Colonic mucosa (tissue), 4 donors: Measurements from ENCODE around the gene DCLK1. TPM values are rescaled to one million over a fixed set of nuclear protein-coding genes. Genes with fewer than 3 reads are reported as not detected.

Experiments used
- DNase-seq: peaks from one replicate; pipeline ENCODE4 v3.0.0-alpha.2; 2020
- H3K27ac ChIP-seq: fragments of 200-600 bp; one replicate; pipeline ENCODE4 v1.8.0; 2021
- H3K27me3 ChIP-seq: fragments of 200-600 bp; one replicate; pipeline ENCODE4 v1.8.0; 2021
- H3K36me3 ChIP-seq: fragments of 200-600 bp; one replicate; pipeline ENCODE4 v1.8.0; 2021
- H3K4me1 ChIP-seq: fragments of 200-600 bp; one replicate; pipeline ENCODE4 v1.8.0; 2021; ENCODE audit warnings: mild to moderate bottlenecking
- H3K4me3 ChIP-seq: fragments of 200-600 bp; one replicate; pipeline ENCODE4 v1.8.0; 2021
- H3K9ac ChIP-seq, 2 donors: one replicate each; pipeline ENCODE4 v1.7.0; 2013; ENCODE audit warnings: control low read depth in 2 of 2, low read depth in 2 of 2, low read length in 2 of 2
- H3K9me3 ChIP-seq: fragments of 200-600 bp; one replicate; pipeline ENCODE4 v1.8.0; 2021
- intact Hi-C: fragments of 100-400 bp; cut with DNase I; formaldehyde crosslinking; loops from one replicate; pipeline ENCODE4 v1.14.1; 2022
- total RNA-seq, 2 donors: library from RNA; stranded (reverse); fragmentation: NEBNext Ultra II Directional in 1 of 2; extraction: Animal tissue kit (Norgen Biotek cat#: 25700) in 1 of 2; gene quantifications; one replicate each; pipeline ENCODE4 v1.2.1, GENCODE V29; 2021
- TF ChIP-seq, protein P1 (sequence below): fragments of 200-600 bp; IDR thresholded peaks from one replicate; pipeline ENCODE4 v1.8.0; 2022; ENCODE audit warnings: antibody characterized with exemption, mild to moderate bottlenecking
- donor health status: healthy.
- donor health status: DM: no; HTN: no; CAD: no.
- donor health status: DM: no; HTN: no; CAD: no.

The DCLK1 gene
- total RNA-seq, 2 donors from 2014 or later = 1.5 to 5.0 TPM

DNA sequence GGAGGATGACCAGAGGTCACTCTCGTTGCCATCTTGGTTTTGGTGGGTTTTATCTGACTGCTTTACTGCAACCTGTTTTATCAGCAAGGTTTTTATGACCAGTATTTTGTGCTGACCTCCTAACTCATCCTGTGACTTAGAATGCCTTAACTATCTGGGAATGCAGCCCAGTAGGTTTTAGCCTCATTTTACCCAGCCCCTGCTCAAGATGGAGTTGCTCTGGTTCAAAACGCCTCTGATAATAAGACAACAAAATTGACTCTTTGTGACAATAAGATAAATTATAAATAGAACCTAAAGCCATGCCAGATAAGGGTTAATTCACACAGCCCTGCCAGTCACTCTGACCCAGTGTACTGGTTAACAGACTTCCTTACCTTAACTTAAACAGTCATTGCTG, 387.0 kb downstream of the DCLK1 start:
- Histone ChIP-seq H3K4me3 (no peak overlapping the region), H3K9me3 (no peaks in the 10 kb centered on the region), H3K27me3 (no peaks in the 10 kb centered on the region), H3K9ac (no peak overlapping the region), H3K4me1 (no peaks in the 10 kb centered on the region), H3K36me3 (no peaks in the 10 kb centered on the region), H3K27ac (no peak overlapping the region)
- TF ChIP-seq, protein P1, sequence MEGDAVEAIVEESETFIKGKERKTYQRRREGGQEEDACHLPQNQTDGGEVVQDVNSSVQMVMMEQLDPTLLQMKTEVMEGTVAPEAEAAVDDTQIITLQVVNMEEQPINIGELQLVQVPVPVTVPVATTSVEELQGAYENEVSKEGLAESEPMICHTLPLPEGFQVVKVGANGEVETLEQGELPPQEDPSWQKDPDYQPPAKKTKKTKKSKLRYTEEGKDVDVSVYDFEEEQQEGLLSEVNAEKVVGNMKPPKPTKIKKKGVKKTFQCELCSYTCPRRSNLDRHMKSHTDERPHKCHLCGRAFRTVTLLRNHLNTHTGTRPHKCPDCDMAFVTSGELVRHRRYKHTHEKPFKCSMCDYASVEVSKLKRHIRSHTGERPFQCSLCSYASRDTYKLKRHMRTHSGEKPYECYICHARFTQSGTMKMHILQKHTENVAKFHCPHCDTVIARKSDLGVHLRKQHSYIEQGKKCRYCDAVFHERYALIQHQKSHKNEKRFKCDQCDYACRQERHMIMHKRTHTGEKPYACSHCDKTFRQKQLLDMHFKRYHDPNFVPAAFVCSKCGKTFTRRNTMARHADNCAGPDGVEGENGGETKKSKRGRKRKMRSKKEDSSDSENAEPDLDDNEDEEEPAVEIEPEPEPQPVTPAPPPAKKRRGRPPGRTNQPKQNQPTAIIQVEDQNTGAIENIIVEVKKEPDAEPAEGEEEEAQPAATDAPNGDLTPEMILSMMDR = no peak
- no peak for DNase-seq
- intact Hi-C loops = no loop called here

DNA sequence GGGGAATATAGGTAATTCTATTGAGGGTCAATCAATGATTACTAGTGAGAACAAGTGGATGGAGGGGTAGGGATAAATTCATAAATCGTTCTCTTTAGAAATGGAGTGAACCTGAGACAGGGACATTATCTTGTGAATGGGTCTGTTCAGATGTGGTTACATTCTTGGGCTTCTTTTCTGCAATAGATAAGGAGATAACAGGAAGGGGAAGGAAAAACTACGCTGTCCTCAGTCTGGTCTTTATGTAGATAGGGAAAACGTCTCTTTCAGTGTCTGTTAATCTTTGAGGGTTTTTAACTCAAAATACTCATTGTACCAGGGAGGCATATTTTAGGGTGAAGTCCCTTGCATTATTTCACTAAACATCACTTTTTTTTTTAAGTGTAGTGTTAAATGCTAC, 388.0 kb downstream of the DCLK1 start:
- no peak overlapping the region for H3K4me3 ChIP-seq
- DNase-seq = no peak
- no peak overlapping the region for H3K27ac ChIP-seq
- H3K9ac ChIP-seq = no peak overlapping the region
- intact Hi-C loops = no loop called here
- no peaks in the 10 kb centered on the region for H3K9me3 ChIP-seq
- no peaks in the 10 kb centered on the region for H3K36me3 ChIP-seq
- H3K27me3 ChIP-seq = no peaks in the 10 kb centered on the region
- H3K4me1 ChIP-seq = no peaks in the 10 kb centered on the region
- TF ChIP-seq, protein P1 = no peak

DNA sequence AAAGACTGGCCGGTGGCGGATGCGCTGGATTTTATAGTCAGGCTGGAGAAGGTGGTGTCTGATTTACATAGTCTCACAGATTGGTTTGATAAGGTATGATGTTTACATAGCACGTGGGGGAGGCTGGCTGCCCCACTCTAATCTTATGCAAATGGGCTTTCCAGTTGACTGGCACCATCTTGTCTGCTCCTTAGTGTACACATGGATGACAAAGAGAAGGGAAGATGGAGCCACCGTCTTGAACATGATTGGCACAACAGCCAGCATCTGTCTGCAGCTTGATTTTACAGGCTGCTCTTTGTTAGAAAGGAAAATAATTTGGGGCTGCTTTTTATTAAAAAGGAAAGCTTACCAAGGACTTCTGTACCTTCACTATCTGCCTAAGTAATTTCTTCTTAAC, 389.5 kb downstream of the DCLK1 start:
- intact Hi-C loops = no loop called here
- TF ChIP-seq, protein P1 = no peak
- H3K27ac ChIP-seq = no peak overlapping the region
- DNase-seq = no peak
- no peaks in the 10 kb centered on the region for H3K9me3 ChIP-seq
- no peaks in the 10 kb centered on the region for H3K36me3 ChIP-seq
- H3K4me3 ChIP-seq = no peak overlapping the region
- H3K9ac ChIP-seq = no peak overlapping the region
- no peaks in the 10 kb centered on the region for H3K27me3 ChIP-seq
- H3K4me1 ChIP-seq = no peaks in the 10 kb centered on the region

DNA sequence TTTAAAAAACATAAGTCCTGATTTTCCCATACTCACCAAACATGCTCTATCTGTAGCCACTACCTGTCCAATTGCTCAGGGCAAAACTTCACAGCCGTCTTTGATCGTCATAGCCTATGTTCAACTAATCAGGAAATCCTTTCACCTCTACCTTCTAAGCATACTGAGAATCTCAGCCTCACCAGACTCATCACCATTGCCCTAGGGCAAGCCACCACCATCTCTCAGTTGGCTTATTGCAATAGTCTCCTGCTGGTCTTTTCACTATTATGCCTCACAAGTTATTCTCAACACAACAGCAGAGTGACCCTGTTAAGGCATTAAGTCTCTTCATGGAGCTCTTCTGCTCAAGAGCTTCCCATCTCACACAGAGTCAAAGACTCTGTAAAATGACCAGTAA, 394.3 kb downstream of the DCLK1 start:
- H3K36me3 ChIP-seq = no peaks in the 10 kb centered on the region
- intact Hi-C loops = no loop called here
- H3K27me3 ChIP-seq = no peaks in the 10 kb centered on the region
- TF ChIP-seq, protein P1 = no peak
- no peaks in the 10 kb centered on the region for H3K4me1 ChIP-seq
- H3K27ac ChIP-seq = no peak overlapping the region
- H3K9ac ChIP-seq = no peak overlapping the region
- DNase-seq = no peak
- no peak overlapping the region for H3K4me3 ChIP-seq
- no peaks in the 10 kb centered on the region for H3K9me3 ChIP-seq

DNA sequence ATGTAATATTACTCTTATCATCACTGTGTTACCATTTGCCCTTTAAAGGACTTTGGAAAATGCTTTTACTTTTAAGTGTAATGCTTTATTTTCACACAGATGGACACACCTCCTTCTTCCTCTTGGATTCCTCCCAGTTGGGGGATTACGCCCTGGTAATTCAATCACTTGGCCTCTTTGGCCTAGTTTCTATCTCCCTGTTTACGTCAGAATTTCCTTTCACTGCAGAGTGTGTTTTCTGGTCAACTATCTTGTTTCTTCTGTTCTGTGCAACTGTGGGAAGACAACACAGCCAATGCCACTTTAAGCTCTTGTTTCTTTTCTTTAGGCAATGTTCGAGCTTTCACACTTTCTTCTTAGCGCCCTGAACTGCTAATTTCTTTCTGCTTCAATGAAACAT, 397.4 kb downstream of the DCLK1 start:
- H3K36me3 ChIP-seq = no peaks in the 10 kb centered on the region
- no peak for DNase-seq
- H3K4me3 ChIP-seq = no peak overlapping the region
- H3K27me3 ChIP-seq = no peaks in the 10 kb centered on the region
- TF ChIP-seq, protein P1 = no peak
- H3K4me1 ChIP-seq = no peaks in the 10 kb centered on the region
- intact Hi-C loops = no loop called here
- no peak overlapping the region for H3K27ac ChIP-seq
- H3K9me3 ChIP-seq = no peaks in the 10 kb centered on the region
- H3K9ac ChIP-seq = no peak overlapping the region

DNA sequence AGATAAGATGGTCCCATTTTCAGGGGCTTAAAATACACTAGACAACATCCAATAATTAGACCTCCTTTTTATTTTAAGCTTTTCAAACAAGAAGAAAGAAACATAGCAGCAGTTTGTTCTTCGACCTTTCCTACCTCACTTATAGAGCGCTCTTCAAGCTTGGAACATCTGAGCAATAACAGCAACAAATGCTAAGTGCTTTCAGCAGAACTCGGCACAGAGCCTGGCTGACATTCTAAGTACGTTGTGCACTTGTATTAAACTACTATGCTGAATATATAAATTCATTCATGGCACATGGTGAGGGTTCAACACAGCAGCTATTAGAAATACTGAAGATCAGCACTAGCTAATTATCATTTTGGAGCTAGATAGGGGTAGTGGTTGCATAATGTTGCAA, 398.6 kb downstream of the DCLK1 start:
- no peak overlapping the region for H3K9ac ChIP-seq
- intact Hi-C loops = no loop called here
- H3K4me3 ChIP-seq = no peak overlapping the region
- H3K4me1 ChIP-seq = no peaks in the 10 kb centered on the region
- TF ChIP-seq, protein P1 = no peak
- no peaks in the 10 kb centered on the region for H3K27me3 ChIP-seq
- DNase-seq = no peak
- H3K27ac ChIP-seq = no peak overlapping the region
- H3K36me3 ChIP-seq = no peaks in the 10 kb centered on the region
- H3K9me3 ChIP-seq = no peaks in the 10 kb centered on the region
